HCT116 (cell line): ENCODE data around the gene CHL1. TPM values are rescaled to one million over a fixed set of nuclear protein-coding genes. Genes with fewer than 3 reads are reported as not detected.

Source experiments
- ATAC-seq: fragments of 200-7000 bp; cut with Tn5 transposase; 2 replicates; pipeline ENCODE4 v1.9.1; 2020; ENCODE audit warnings: mild to moderate bottlenecking, moderate library complexity
- BruUV-seq: library from RNA; stranded (reverse); fragments of 400-500 nt; replicated peaks from 2 replicates; lab custom pipeline; 2021; lab: Mats Ljungman, UMichigan
- CTCF ChIA-PET: fragments of 300-600 bp; sonication (Branson Sonifier 250); formaldehyde crosslinking; loops from one replicate; lab custom pipeline; 2021; ENCODE audit warnings: antibody characterized with exemption; lab: Charles Lee
- POLR2A ChIA-PET: fragments of 300-600, 350-600 bp; sonication (Branson Sonifier 250); formaldehyde crosslinking; loops from one replicate; lab custom pipeline; 2021; ENCODE audit warnings: antibody characterized with exemption; lab: Charles Lee
- RAD21 ChIA-PET, 2 experiments: fragments of 300-600 bp; sonication (Branson Sonifier 250); formaldehyde crosslinking; loops; one replicate each; lab custom pipeline; 2023; ENCODE audit warnings: low total read pairs in 2 of 2; ENCODE audit not compliant: uncharacterized antibody in 2 of 2, unreplicated experiment in 2 of 2, low non-redundant PET in 1 of 2; lab: Charles Lee
- DNase-seq: peaks from one replicate; pipeline ENCODE4 v3.0.0-alpha.2; 2010; ENCODE audit warnings: low read depth, low spot score
- H2AFZ ChIP-seq: fragments of 200-600 bp; shearing (Covaris generic), sonication (generic); 2 replicates; pipeline ENCODE4 v1.6.1; 2017; ENCODE audit warnings: low read depth, mixed run types, mixed read lengths, antibody characterized with exemption, low read length; ENCODE audit not compliant: poor library complexity, severe bottlenecking
- H3K27ac ChIP-seq: 2 replicates; pipeline ENCODE4 v1.5.1; 2012; ENCODE audit warnings: low read depth, low read length
- H3K27me3 ChIP-seq: fragments of 200-600 bp; sonication (generic); 2 replicates; pipeline ENCODE4 v1.6.1; 2016; ENCODE audit warnings: mixed run types, low read length, mixed read lengths; ENCODE audit not compliant: insufficient read depth
- H3K36me3 ChIP-seq, 2 experiments: fragments of 200-500 bp in 1 of 2; fragments of 200-600 bp in 1 of 2; sonication (Bioruptor generic) in 1 of 2; sonication (generic) in 1 of 2; 2 replicates each; pipeline versions ENCODE4 v1.5.1 to v1.6.1; 2014 to 2016; ENCODE audit warnings: low read length in 2 of 2, inconsistent platforms in 1 of 2, mixed read lengths in 1 of 2, mixed run types in 1 of 2; ENCODE audit not compliant: insufficient read depth in 2 of 2, control insufficient read depth in 1 of 2
- H3K4me1 ChIP-seq, 2 experiments: fragments of 200-600 bp in 1 of 2; sonication (generic) in 1 of 2; 2 replicates each; pipeline versions ENCODE4 v1.5.1 to v1.6.1; 2012 to 2017; ENCODE audit warnings: low read length in 2 of 2, inconsistent platforms in 1 of 2, mild to moderate bottlenecking in 1 of 2, mixed read lengths in 1 of 2, mixed run types in 1 of 2, moderate library complexity in 1 of 2; ENCODE audit not compliant: insufficient read depth in 2 of 2, control insufficient read depth in 1 of 2
- H3K4me2 ChIP-seq: fragments of 200-600 bp; sonication (generic); 2 replicates; pipeline ENCODE4 v1.6.1; 2017; ENCODE audit warnings: mixed run types, low read length, mixed read lengths
- H3K4me3 ChIP-seq, 2 experiments: fragments of 200-600 bp in 1 of 2; sonication (generic) in 1 of 2; replicated peaks in 1 of 2; 2 replicates each; pipeline ENCODE4 v1.5.1; 2011 to 2016; ENCODE audit warnings: low read length in 2 of 2, control low read depth in 1 of 2, low read depth in 1 of 2, mild to moderate bottlenecking in 1 of 2, mixed read lengths in 1 of 2, mixed run types in 1 of 2
- H3K79me2 ChIP-seq: fragments of 200-600 bp; sonication (generic); 2 replicates; pipeline ENCODE4 v1.6.1; 2017; ENCODE audit warnings: mild to moderate bottlenecking, mixed run types, low read length, moderate library complexity, mixed read lengths; ENCODE audit not compliant: insufficient read depth
- H3K9ac ChIP-seq: fragments of 200-600 bp; sonication (generic); 2 replicates; pipeline ENCODE4 v1.6.1; 2016; ENCODE audit warnings: low read length, mixed read lengths
- H3K9me2 ChIP-seq: fragments of 200-600 bp; sonication (generic), shearing (Covaris generic); 2 replicates; pipeline ENCODE4 v1.6.1; 2017; ENCODE audit warnings: mixed run types, mild to moderate bottlenecking, moderate library complexity; ENCODE audit not compliant: insufficient read depth
- H3K9me3 ChIP-seq, 2 experiments: fragments of 200-500 bp in 1 of 2; fragments of 200-600 bp in 1 of 2; sonication (Bioruptor generic) in 1 of 2; sonication (generic) in 1 of 2; 2 replicates each; pipeline ENCODE4 v1.6.1; 2014 to 2017; ENCODE audit warnings: low read length in 2 of 2, mixed read lengths in 2 of 2, inconsistent platforms in 1 of 2, low read depth in 1 of 2, mild to moderate bottlenecking in 1 of 2, mixed run types in 1 of 2, moderate library complexity in 1 of 2; ENCODE audit not compliant: control insufficient read depth in 1 of 2, insufficient read depth in 1 of 2
- H4K20me1 ChIP-seq: fragments of 200-600 bp; sonication (generic), shearing (Covaris generic); 2 replicates; pipeline ENCODE4 v1.6.1; 2017; ENCODE audit warnings: mixed run types, mild to moderate bottlenecking, moderate library complexity; ENCODE audit not compliant: insufficient read depth
- ATF3 ChIP-seq: IDR thresholded peaks from 2 replicates; pipeline ENCODE4 v1.6.1; 2012
- ELF1 ChIP-seq: IDR thresholded peaks from 2 replicates; pipeline ENCODE4 v1.6.1; 2012; ENCODE audit warnings: low read depth, borderline replicate concordance
- MAX ChIP-seq: IDR thresholded peaks from 2 replicates; pipeline ENCODE4 v1.6.1; 2012
- REST ChIP-seq: IDR thresholded peaks from 2 replicates; pipeline ENCODE4 v1.6.1; 2012; ENCODE audit warnings: low read depth
- SIN3A ChIP-seq: IDR thresholded peaks from 2 replicates; pipeline ENCODE4 v1.6.1; 2012; ENCODE audit warnings: low read depth
- ZBTB33 ChIP-seq: IDR thresholded peaks from 2 replicates; pipeline ENCODE4 v1.6.1; 2011; ENCODE audit warnings: mild to moderate bottlenecking, low read length, moderate library complexity; ENCODE audit not compliant: insufficient replicate concordance; ENCODE audit errors: extremely low read depth
- intact Hi-C: fragments of 100-400 bp; cut with micrococcal nuclease; formaldehyde crosslinking; loops from 2 replicates; pipeline ENCODE4 v1.10.0; 2022
- total RNA-seq: library from RNA; stranded (reverse); gene quantifications from one replicate; pipeline ENCODE4 v1.2.1, GENCODE V29; 2021; ENCODE audit not compliant: unreplicated experiment

The CHL1 gene
- total RNA-seq, 1 experiment from 2014 or later, result not detected

GRCh38 chr3:445960-446359 lies 249.4 kb downstream of the CHL1 start:
- ATAC-seq (no peak), DNase-seq (no peak)
- ChIA-PET POLR2A (no interaction called here), RAD21 (no interaction called here), CTCF (no interaction called here)
- Histone ChIP-seq H3K4me3 (no peak overlapping the region), H3K4me1 (no peaks in the 10 kb centered on the region), H4K20me1 (no peaks in the 10 kb centered on the region), H3K9me2 (no peaks in the 10 kb centered on the region), H3K36me3 (no peaks in the 10 kb centered on the region), H2AFZ (no peak overlapping the region), H3K9me3 (peaks cover 3 to 19% of the 10 kb centered on the region in 2 experiments; a peak in 2 of 4 replicates), H3K27me3 (no peaks in the 10 kb centered on the region), H3K27ac (no peak overlapping the region), H3K79me2 (no peaks in the 10 kb centered on the region), H3K4me2 (no peak overlapping the region), H3K9ac (no peak overlapping the region)
- no peak for TF ChIP-seq ZBTB33
- TF ChIP-seq ATF3, result no peak
- TF ChIP-seq MAX, result no peak
- TF ChIP-seq REST, result no peak
- TF ChIP-seq SIN3A, result no peak
- no peak for TF ChIP-seq ELF1
- intact Hi-C loops, result no loop called here
- BruUV-seq, result no TSS peak
